ENCODE measurements around the gene TDP1. TPM values are rescaled to one million over a fixed set of nuclear protein-coding genes. Genes with fewer than 3 reads are reported as not detected.

Gene TDP1
- total RNA-seq, 4 donors from 2014 or later, result 2.0 to 5.0 (median 3.8) TPM

DNA sequence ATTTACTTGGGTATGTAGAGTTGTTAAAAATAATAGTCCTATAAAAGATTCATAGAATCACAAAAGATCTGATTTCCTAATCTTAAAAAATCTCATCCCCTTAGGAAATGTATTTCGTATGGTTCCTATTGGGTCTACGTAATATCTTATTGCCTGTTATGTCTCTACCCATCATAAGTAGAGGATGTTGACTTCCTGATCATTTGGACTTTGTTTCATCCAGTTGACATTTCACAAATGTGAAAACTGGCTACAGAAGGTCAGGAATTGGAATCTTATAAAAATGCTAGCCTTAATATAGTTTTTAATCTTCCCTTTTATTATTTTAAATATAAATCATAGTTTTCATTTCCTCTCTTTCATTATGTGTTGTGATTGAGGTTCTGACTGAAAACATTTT is 45.2 kb downstream of the TDP1 start:
- intact Hi-C loops (cut with DNase I; ENCODE audit: low total_unique reads), result no loop called here
- peaks cover 0 to 19% of the 10 kb centered on the region in 2 donors for H3K36me3 ChIP-seq
- no peak overlapping the region for H3K27ac ChIP-seq
- in situ Hi-C loops (cut with MboI; ENCODE audit: low sequenced_read_pairs in 4 of 4), result no loop called here
- DNase-seq, result no peak
- no peaks in the 10 kb centered on the region for H3K9me3 ChIP-seq
- no peak overlapping the region for H3K4me3 ChIP-seq
- ATAC-seq, result no peak
- H3K27me3 ChIP-seq, result no peaks in the 10 kb centered on the region
- no peaks in the 10 kb centered on the region for H3K4me1 ChIP-seq
- no peak for TF ChIP-seq POLR2A (IDR thresholded peaks at IDR 0.05)
- TF ChIP-seq, protein P1, sequence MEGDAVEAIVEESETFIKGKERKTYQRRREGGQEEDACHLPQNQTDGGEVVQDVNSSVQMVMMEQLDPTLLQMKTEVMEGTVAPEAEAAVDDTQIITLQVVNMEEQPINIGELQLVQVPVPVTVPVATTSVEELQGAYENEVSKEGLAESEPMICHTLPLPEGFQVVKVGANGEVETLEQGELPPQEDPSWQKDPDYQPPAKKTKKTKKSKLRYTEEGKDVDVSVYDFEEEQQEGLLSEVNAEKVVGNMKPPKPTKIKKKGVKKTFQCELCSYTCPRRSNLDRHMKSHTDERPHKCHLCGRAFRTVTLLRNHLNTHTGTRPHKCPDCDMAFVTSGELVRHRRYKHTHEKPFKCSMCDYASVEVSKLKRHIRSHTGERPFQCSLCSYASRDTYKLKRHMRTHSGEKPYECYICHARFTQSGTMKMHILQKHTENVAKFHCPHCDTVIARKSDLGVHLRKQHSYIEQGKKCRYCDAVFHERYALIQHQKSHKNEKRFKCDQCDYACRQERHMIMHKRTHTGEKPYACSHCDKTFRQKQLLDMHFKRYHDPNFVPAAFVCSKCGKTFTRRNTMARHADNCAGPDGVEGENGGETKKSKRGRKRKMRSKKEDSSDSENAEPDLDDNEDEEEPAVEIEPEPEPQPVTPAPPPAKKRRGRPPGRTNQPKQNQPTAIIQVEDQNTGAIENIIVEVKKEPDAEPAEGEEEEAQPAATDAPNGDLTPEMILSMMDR (IDR thresholded peaks at IDR 0.05 in 4 of 5, conservative IDR thresholded peaks at IDR 0.05 in 1 of 5), result no peak

DNA sequence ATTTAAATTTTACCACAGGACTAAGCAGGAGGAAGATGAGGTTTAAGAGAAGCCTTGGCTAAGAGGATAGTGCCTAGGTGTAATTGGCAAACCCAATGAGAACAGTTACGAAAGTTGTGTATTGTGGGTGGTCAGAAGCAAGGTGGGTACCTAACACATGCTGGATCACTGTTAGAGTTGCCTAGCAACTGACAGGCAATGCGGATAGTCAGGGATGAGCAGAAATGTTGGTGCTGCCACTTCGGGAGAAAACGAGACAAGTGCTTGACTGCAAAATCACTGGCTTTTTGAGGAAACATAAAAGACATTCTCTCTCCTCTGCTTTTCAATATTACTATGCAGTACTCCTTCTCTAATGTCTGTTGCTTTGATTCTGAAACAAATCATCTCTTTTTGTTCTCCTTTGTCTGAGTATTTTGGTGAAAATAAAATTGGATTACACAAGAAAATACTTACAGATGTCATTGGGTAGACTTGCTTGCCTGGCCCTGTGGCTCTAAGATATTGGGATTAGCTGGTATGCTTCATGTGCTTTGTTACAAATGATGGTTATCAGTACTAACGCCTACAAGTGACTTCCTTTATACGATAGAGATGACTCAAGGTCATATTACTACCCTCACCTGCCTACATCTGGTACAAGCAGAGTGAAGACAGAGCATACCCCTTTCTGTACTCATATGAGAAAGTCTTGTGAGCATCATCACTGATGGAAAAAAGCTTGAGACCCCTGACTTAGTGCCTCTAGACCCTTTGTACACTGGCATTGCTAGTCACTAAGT is 48.0 kb downstream of the TDP1 start:
- no peaks in the 10 kb centered on the region for H3K27me3 ChIP-seq
- H3K27ac ChIP-seq, result no peak overlapping the region
- no peaks in the 10 kb centered on the region for H3K4me1 ChIP-seq
- intact Hi-C loops (cut with DNase I; ENCODE audit: low total_unique reads) (no loop called here), in situ Hi-C loops (cut with MboI; ENCODE audit: low sequenced_read_pairs in 4 of 4) (no loop called here)
- DNase-seq (no peak), ATAC-seq (no peak)
- no peak for TF ChIP-seq POLR2A (IDR thresholded peaks at IDR 0.05)
- TF ChIP-seq, protein P1 (IDR thresholded peaks at IDR 0.05 in 4 of 5, conservative IDR thresholded peaks at IDR 0.05 in 1 of 5), result no peak
- no peaks in the 10 kb centered on the region for H3K9me3 ChIP-seq
- H3K4me3 ChIP-seq, result no peak overlapping the region
- peaks cover 0 to 15% of the 10 kb centered on the region in 2 donors for H3K36me3 ChIP-seq

DNA sequence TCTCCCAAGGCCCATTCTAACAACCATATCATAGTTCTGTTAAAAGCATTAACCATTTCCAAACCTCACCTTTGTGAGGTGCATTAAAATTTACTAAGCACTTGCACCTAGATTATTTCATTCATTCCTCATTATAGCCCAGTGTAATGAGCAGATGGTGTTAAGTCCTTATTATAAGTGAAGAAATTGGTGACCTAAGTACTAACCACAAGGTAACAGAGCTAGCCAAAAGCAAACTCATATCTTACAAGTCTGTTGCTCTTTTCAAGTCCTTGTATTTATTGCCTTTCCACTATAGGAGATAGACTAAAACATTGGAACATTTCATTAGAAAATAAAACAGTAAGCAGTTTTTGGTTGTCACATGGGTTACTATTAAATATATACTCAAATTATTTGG is 49.7 kb downstream of the TDP1 start:
- no peaks in the 10 kb centered on the region for H3K4me1 ChIP-seq
- H3K27me3 ChIP-seq, result no peaks in the 10 kb centered on the region
- intact Hi-C loops (cut with DNase I; ENCODE audit: low total_unique reads), result no loop called here
- ATAC-seq (no peak), DNase-seq (no peak)
- H3K9me3 ChIP-seq, result no peaks in the 10 kb centered on the region
- peaks cover 0 to 8% of the 10 kb centered on the region in 2 donors for H3K36me3 ChIP-seq
- no peak overlapping the region for H3K27ac ChIP-seq
- H3K4me3 ChIP-seq, result no peak overlapping the region
- TF ChIP-seq POLR2A (IDR thresholded peaks at IDR 0.05), result no peak
- TF ChIP-seq, protein P1 (IDR thresholded peaks at IDR 0.05 in 4 of 5, conservative IDR thresholded peaks at IDR 0.05 in 1 of 5), result no peak
- in situ Hi-C loops (cut with MboI; ENCODE audit: low sequenced_read_pairs in 4 of 4), result no loop called here

DNA sequence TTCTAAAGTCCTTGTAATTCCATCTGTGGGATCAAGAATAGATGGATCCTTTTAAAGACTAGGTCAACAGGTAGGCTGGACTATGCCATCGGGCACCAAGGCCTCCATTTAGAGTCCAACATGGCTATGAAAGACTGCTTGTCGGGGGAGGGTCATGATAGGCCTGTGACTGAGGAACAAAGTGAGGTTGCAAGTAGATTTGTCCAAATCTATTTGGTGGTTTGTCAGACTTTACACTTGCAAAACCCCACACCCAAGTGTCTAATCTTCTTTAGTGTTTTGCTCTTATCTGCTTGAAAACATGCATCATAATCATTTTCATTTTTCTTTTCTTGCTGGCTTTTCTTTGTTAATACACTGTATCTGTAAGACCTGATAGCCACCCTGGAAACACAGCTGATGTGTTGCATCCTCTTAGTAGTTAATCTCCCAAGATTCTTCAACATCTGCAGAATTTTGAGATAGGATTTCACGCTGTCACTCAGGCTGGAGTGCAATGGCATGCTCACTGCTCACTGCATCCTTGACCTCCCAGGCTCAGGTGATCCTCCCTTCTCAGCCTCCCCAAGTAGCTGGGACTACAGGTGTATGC is 50.3 kb downstream of the TDP1 start:
- no peaks in the 10 kb centered on the region for H3K9me3 ChIP-seq
- intact Hi-C loops (cut with DNase I; ENCODE audit: low total_unique reads), result no loop called here
- TF ChIP-seq, protein P1 (IDR thresholded peaks at IDR 0.05 in 4 of 5, conservative IDR thresholded peaks at IDR 0.05 in 1 of 5), result no peak
- TF ChIP-seq POLR2A (IDR thresholded peaks at IDR 0.05), result no peak
- no peaks in the 10 kb centered on the region for H3K4me1 ChIP-seq
- peaks cover 0 to 5% of the 10 kb centered on the region in 2 donors for H3K36me3 ChIP-seq
- ATAC-seq (no peak), DNase-seq (no peak)
- no peak overlapping the region for H3K27ac ChIP-seq
- H3K4me3 ChIP-seq, result no peak overlapping the region
- H3K27me3 ChIP-seq, result no peaks in the 10 kb centered on the region
- in situ Hi-C loops (cut with MboI; ENCODE audit: low sequenced_read_pairs in 4 of 4), result no loop called here
